Natural killer cell treated with Interleukin-12 subunit alpha and Interleukin-12 subunit beta and Interleukin-15 and Interleukin-18, amount 100 ng/mL, for 72 hours (primary cell): ENCODE measurements around the gene OSBPL9. TPM values are rescaled to one million over a fixed set of nuclear protein-coding genes. Genes with fewer than 3 reads are reported as not detected.

Experiments used
- ATAC-seq, 2 donors: fragments of 150-1000 bp; cut with Tn5 transposase in 1 of 2; sonication (Bioruptor Pico), chemical (Tn5 transposase) in 1 of 2; 2 replicates each; pipeline ENCODE4 v1.10.0; 2021
- DNase-seq: peaks from one replicate; pipeline ENCODE4 v3.0.0; 2022; ENCODE audit warnings: low spot score
- H3K27ac Mint-ChIP-seq, 2 donors: 1 replicate in 1 of 2; 2 replicates in 1 of 2; pipeline ENCODE4 v1.8.0; 2022; ENCODE audit warnings: mixed read lengths in 2 of 2, mild to moderate bottlenecking in 1 of 2, moderate library complexity in 1 of 2
- H3K27me3 Mint-ChIP-seq, 2 donors: 1 replicate in 1 of 2; 2 replicates in 1 of 2; pipeline ENCODE4 v1.8.0; 2022; ENCODE audit warnings: mixed read lengths in 2 of 2
- H3K36me3 Mint-ChIP-seq: one replicate; pipeline ENCODE4 v1.8.0; 2022; ENCODE audit warnings: mixed read lengths
- H3K4me1 Mint-ChIP-seq, 2 donors: 1 replicate in 1 of 2; 2 replicates in 1 of 2; pipeline ENCODE4 v1.8.0; 2022; ENCODE audit warnings: low read depth in 2 of 2, mixed read lengths in 2 of 2, mild to moderate bottlenecking in 1 of 2
- H3K4me3 Mint-ChIP-seq: one replicate; pipeline ENCODE4 v1.8.0; 2022; ENCODE audit warnings: mixed read lengths
- H3K9me3 Mint-ChIP-seq: 2 replicates; pipeline ENCODE4 v1.8.0; 2022; ENCODE audit warnings: mixed read lengths
- total RNA-seq, 2 donors: library from RNA; stranded (reverse); gene quantifications; one replicate each; pipeline ENCODE4 v1.2.3, GENCODE V29; 2022

The OSBPL9 gene
- total RNA-seq, 2 donors from 2014 or later = 55.6 to 55.7 TPM

GRCh38 chr1:51738681-51739080, 121.8 kb downstream of the OSBPL9 start:
- Mint-ChIP-seq H3K4me3 (no peak overlapping the region), H3K36me3 (no peaks in the 10 kb centered on the region), H3K27me3 (no peaks in the 10 kb centered on the region), H3K4me1 (peaks cover 19 to 35% of the 10 kb centered on the region in 2 donors), H3K9me3 (no peaks in the 10 kb centered on the region), H3K27ac (no peak overlapping the region)
- ATAC-seq (no peak), DNase-seq (no peak)

GRCh38 chr1:51740652-51741051, 123.8 kb downstream of the OSBPL9 start:
- Mint-ChIP-seq H3K27ac (no peak overlapping the region), H3K4me3 (no peak overlapping the region), H3K4me1 (peaks cover 18 to 37% of the 10 kb centered on the region in 2 donors), H3K27me3 (no peaks in the 10 kb centered on the region), H3K9me3 (no peaks in the 10 kb centered on the region), H3K36me3 (no peaks in the 10 kb centered on the region)
- no peak for DNase-seq
- ATAC-seq = no peak

- H3K27me3 Mint-ChIP-seq = no peaks in the 10 kb centered on the region
- ATAC-seq (no peak), DNase-seq (no peak)
- peaks cover 18 to 36% of the 10 kb centered on the region in 2 donors for H3K4me1 Mint-ChIP-seq
- no peaks in the 10 kb centered on the region for H3K36me3 Mint-ChIP-seq
- no peak overlapping the region for H3K27ac Mint-ChIP-seq
- no peaks in the 10 kb centered on the region for H3K9me3 Mint-ChIP-seq
- no peak overlapping the region for H3K4me3 Mint-ChIP-seq
Measured at GRCh38 chr1:51741121-51741681, 124.3 kb downstream of the OSBPL9 start.

- Mint-ChIP-seq H3K4me3 (no peak overlapping the region), H3K36me3 (no peaks in the 10 kb centered on the region), H3K4me1 (peaks cover 13 to 28% of the 10 kb centered on the region in 2 donors), H3K9me3 (no peaks in the 10 kb centered on the region), H3K27ac (no peak overlapping the region), H3K27me3 (no peaks in the 10 kb centered on the region)
- no peak for DNase-seq
- no peak for ATAC-seq
Measured at GRCh38 chr1:51744506-51745303, 127.8 kb downstream of the OSBPL9 start.

GRCh38 chr1:51745304-51745570, 128.3 kb downstream of the OSBPL9 start:
- Mint-ChIP-seq H3K4me1 (peaks cover 13 to 23% of the 10 kb centered on the region in 2 donors), H3K27me3 (no peaks in the 10 kb centered on the region), H3K4me3 (no peak overlapping the region), H3K36me3 (no peaks in the 10 kb centered on the region), H3K9me3 (no peaks in the 10 kb centered on the region), H3K27ac (no peak overlapping the region)
- DNase-seq (no peak), ATAC-seq (no peak)

- H3K36me3 Mint-ChIP-seq = peaks cover 7% of the 10 kb centered on the region
- DNase-seq = no peak
Measured at GRCh38 chr1:51749151-51749550, 132.3 kb downstream of the OSBPL9 start.

GRCh38 chr1:51750218-51750617, 133.3 kb downstream of the OSBPL9 start:
- H3K27ac Mint-ChIP-seq = no peak overlapping the region
- peaks cover 7% of the 10 kb centered on the region for H3K36me3 Mint-ChIP-seq
- H3K4me1 Mint-ChIP-seq = peaks cover 0 to under 1% of the 10 kb centered on the region in 2 donors
- peaks cover 4% of the 10 kb centered on the region for H3K9me3 Mint-ChIP-seq
- DNase-seq (no peak), ATAC-seq (no peak)
- H3K4me3 Mint-ChIP-seq = no peak overlapping the region
- H3K27me3 Mint-ChIP-seq = no peaks in the 10 kb centered on the region

More at GRCh38 chr1:51749151-51749550, 132.3 kb downstream of the OSBPL9 start:
- no peaks in the 10 kb centered on the region for H3K27me3 Mint-ChIP-seq
- H3K9me3 Mint-ChIP-seq = peaks cover 4% of the 10 kb centered on the region
- peaks cover 8 to 11% of the 10 kb centered on the region in 2 donors for H3K4me1 Mint-ChIP-seq
- H3K4me3 Mint-ChIP-seq = no peak overlapping the region
- H3K27ac Mint-ChIP-seq = no peak overlapping the region
- ATAC-seq = no peak

- no peak for ATAC-seq
- H3K36me3 Mint-ChIP-seq = peaks cover 7% of the 10 kb centered on the region
- H3K27me3 Mint-ChIP-seq = no peaks in the 10 kb centered on the region
- peaks cover 4% of the 10 kb centered on the region for H3K9me3 Mint-ChIP-seq
- no peak for DNase-seq
- H3K27ac Mint-ChIP-seq = no peak overlapping the region
- no peaks in the 10 kb centered on the region for H3K4me1 Mint-ChIP-seq
- H3K4me3 Mint-ChIP-seq = no peak overlapping the region
Measured at GRCh38 chr1:51750729-51751128, 133.8 kb downstream of the OSBPL9 start.

- Mint-ChIP-seq H3K27ac (no peak overlapping the region), H3K4me1 (no peaks in the 10 kb centered on the region), H3K36me3 (peaks cover 7% of the 10 kb centered on the region), H3K9me3 (peaks cover 4% of the 10 kb centered on the region), H3K4me3 (no peak overlapping the region), H3K27me3 (no peaks in the 10 kb centered on the region)
- DNase-seq (no peak), ATAC-seq (no peak)
Measured at GRCh38 chr1:51752073-51752948, 135.4 kb downstream of the OSBPL9 start.

- DNase-seq (no peak), ATAC-seq (no peak)
- Mint-ChIP-seq H3K4me1 (no peaks in the 10 kb centered on the region), H3K27ac (no peak overlapping the region), H3K36me3 (peaks cover 7% of the 10 kb centered on the region), H3K27me3 (no peaks in the 10 kb centered on the region), H3K9me3 (peaks cover 4% of the 10 kb centered on the region), H3K4me3 (no peak overlapping the region)
Measured at GRCh38 chr1:51753969-51754368, 137.1 kb downstream of the OSBPL9 start.

- DNase-seq (no peak), ATAC-seq (no peak)
- no peaks in the 10 kb centered on the region for H3K4me1 Mint-ChIP-seq
- no peaks in the 10 kb centered on the region for H3K27me3 Mint-ChIP-seq
- H3K36me3 Mint-ChIP-seq = peaks cover 7% of the 10 kb centered on the region
- peaks cover 4% of the 10 kb centered on the region for H3K9me3 Mint-ChIP-seq
- H3K27ac Mint-ChIP-seq = no peak overlapping the region
- H3K4me3 Mint-ChIP-seq = no peak overlapping the region
Measured at GRCh38 chr1:51754666-51755065, 137.8 kb downstream of the OSBPL9 start.

GRCh38 chr1:51755437-51755836, 138.5 kb downstream of the OSBPL9 start:
- Mint-ChIP-seq H3K27ac (no peak overlapping the region), H3K9me3 (peaks cover 4% of the 10 kb centered on the region), H3K27me3 (no peaks in the 10 kb centered on the region), H3K4me3 (no peak overlapping the region), H3K4me1 (peaks cover 0 to 2% of the 10 kb centered on the region in 2 donors), H3K36me3 (peaks cover 7% of the 10 kb centered on the region)
- DNase-seq = no peak
- no peak for ATAC-seq

GRCh38 chr1:51756290-51756689, 139.4 kb downstream of the OSBPL9 start:
- ATAC-seq (peak in 1 of 2 donors; percentile 62), DNase-seq (no peak)
- no peak overlapping the region for H3K4me3 Mint-ChIP-seq
- no peak overlapping the region for H3K27ac Mint-ChIP-seq
- no peaks in the 10 kb centered on the region for H3K27me3 Mint-ChIP-seq
- peaks cover 7% of the 10 kb centered on the region for H3K36me3 Mint-ChIP-seq
- H3K9me3 Mint-ChIP-seq = peaks cover 4% of the 10 kb centered on the region
- H3K4me1 Mint-ChIP-seq = peaks cover 2 to 5% of the 10 kb centered on the region in 2 donors

- Mint-ChIP-seq H3K27ac (no peak overlapping the region), H3K27me3 (no peaks in the 10 kb centered on the region), H3K4me3 (no peak overlapping the region), H3K9me3 (no peaks in the 10 kb centered on the region), H3K4me1 (peaks cover 2 to 5% of the 10 kb centered on the region in 2 donors), H3K36me3 (peaks cover 6% of the 10 kb centered on the region)
- ATAC-seq (no peak), DNase-seq (no peak)
Measured at GRCh38 chr1:51758310-51758709, 141.4 kb downstream of the OSBPL9 start.
